Peyer's patch (tissue), 4 donors: ENCODE measurements around the gene MON1A.

ENCODE experiments used
- POLR2A ChIP-seq, 2 donors: fragments of 450-650 bp; IDR thresholded peaks; one replicate each; pipeline ENCODE4 v1.5.1; 2017; ENCODE audit warnings: antibody characterized with exemption in 2 of 2, mild to moderate bottlenecking in 2 of 2, moderate library complexity in 2 of 2
- TF ChIP-seq, protein P1 (sequence below), 6 experiments: fragments of 450-650 bp in 4 of 6; fragments of 200-600 bp in 2 of 6; sonication (generic) in 1 of 6; IDR thresholded peaks; one replicate each; pipeline ENCODE4 v1.5.1; 2017 to 2019; ENCODE audit warnings: antibody characterized with exemption in 6 of 6, mild to moderate bottlenecking in 3 of 6, moderate library complexity in 1 of 6

- TF ChIP-seq POLR2A (IDR thresholded peaks at IDR 0.05), result no peak
- TF ChIP-seq, protein P1, sequence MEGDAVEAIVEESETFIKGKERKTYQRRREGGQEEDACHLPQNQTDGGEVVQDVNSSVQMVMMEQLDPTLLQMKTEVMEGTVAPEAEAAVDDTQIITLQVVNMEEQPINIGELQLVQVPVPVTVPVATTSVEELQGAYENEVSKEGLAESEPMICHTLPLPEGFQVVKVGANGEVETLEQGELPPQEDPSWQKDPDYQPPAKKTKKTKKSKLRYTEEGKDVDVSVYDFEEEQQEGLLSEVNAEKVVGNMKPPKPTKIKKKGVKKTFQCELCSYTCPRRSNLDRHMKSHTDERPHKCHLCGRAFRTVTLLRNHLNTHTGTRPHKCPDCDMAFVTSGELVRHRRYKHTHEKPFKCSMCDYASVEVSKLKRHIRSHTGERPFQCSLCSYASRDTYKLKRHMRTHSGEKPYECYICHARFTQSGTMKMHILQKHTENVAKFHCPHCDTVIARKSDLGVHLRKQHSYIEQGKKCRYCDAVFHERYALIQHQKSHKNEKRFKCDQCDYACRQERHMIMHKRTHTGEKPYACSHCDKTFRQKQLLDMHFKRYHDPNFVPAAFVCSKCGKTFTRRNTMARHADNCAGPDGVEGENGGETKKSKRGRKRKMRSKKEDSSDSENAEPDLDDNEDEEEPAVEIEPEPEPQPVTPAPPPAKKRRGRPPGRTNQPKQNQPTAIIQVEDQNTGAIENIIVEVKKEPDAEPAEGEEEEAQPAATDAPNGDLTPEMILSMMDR (IDR thresholded peaks at IDR 0.05), result no peak
Measured at GRCh38 chr3:49880581-49881315, 48.9 kb downstream of the MON1A start.
